Rectal smooth muscle tissue (tissue), 1 donor: ENCODE results near the gene GADL1.

Experiments used
- H3K27ac ChIP-seq: one replicate; pipeline ENCODE4 v1.7.0; 2013; ENCODE audit warnings: low read depth, low read length, inconsistent platforms
- H3K27me3 ChIP-seq: one replicate; pipeline ENCODE4 v1.7.0; 2013; ENCODE audit warnings: low read length; ENCODE audit not compliant: control insufficient read depth, insufficient read depth
- H3K36me3 ChIP-seq: one replicate; pipeline ENCODE4 v1.7.0; 2013; ENCODE audit warnings: low read length; ENCODE audit not compliant: control insufficient read depth, insufficient read depth
- H3K4me1 ChIP-seq: one replicate; pipeline ENCODE4 v1.7.0; 2013; ENCODE audit warnings: low read length; ENCODE audit not compliant: control insufficient read depth, insufficient read depth
- H3K4me3 ChIP-seq: one replicate; pipeline ENCODE4 v1.7.0; 2013; ENCODE audit warnings: low read length
- H3K9ac ChIP-seq: one replicate; pipeline ENCODE4 v1.7.0; 2013; ENCODE audit warnings: low read length

The GADL1 gene

GRCh38 chr3:30704931-30705890 is 189.2 kb downstream of the GADL1 start:
- no peaks in the 10 kb centered on the region for H3K36me3 ChIP-seq
- H3K4me1 ChIP-seq = no peaks in the 10 kb centered on the region
- no peaks in the 10 kb centered on the region for H3K27me3 ChIP-seq
- no peak overlapping the region for H3K27ac ChIP-seq
- H3K9ac ChIP-seq = no peak overlapping the region
- H3K4me3 ChIP-seq = no peak overlapping the region

- Histone ChIP-seq H3K4me1 (no peaks in the 10 kb centered on the region), H3K27me3 (no peaks in the 10 kb centered on the region), H3K27ac (no peak overlapping the region), H3K36me3 (no peaks in the 10 kb centered on the region), H3K4me3 (no peak overlapping the region), H3K9ac (no peak overlapping the region)
These were observed 191.5 kb downstream of the GADL1 start for GRCh38 chr3:30702828-30703397.

DNA sequence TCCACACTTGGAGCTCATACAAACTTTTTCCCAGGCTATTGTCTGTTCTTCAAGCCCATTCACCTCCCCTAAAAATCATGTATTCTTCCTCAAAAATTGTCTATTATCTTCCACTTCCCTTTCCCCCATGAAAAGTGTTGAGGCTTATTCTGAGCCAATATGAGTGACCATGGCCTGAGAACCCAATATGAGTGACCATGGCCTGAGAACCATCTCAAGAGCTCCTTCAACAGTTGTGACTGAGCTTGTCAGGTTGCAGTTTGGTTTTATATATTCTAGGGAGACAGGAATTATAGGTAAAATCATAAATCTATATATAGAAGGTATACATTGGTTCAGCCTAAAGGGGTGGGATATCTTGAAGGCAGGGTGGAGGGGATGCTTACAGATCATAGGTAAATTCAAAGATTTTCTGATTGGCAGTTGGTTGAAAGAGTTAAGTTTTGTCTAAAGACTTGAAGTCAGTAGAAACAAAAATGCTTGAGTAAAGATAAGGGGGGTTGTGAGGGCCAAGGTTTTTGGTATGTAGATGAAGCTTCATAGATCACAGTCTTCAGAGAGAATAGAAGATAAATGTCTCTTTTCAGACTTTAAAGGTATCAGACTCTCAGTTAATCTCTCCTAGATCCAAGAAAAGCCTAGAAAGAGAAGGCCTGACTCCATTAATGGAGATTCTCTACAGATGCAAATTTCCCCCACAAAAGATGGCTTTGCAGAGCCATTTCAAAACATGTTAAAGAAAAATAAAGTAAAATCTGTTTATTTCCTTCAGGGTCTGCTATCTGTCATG is 192.2 kb downstream of the GADL1 start:
- no peaks in the 10 kb centered on the region for H3K27me3 ChIP-seq
- no peak overlapping the region for H3K27ac ChIP-seq
- H3K9ac ChIP-seq = no peak overlapping the region
- no peaks in the 10 kb centered on the region for H3K4me1 ChIP-seq
- no peaks in the 10 kb centered on the region for H3K36me3 ChIP-seq
- H3K4me3 ChIP-seq = no peak overlapping the region

DNA sequence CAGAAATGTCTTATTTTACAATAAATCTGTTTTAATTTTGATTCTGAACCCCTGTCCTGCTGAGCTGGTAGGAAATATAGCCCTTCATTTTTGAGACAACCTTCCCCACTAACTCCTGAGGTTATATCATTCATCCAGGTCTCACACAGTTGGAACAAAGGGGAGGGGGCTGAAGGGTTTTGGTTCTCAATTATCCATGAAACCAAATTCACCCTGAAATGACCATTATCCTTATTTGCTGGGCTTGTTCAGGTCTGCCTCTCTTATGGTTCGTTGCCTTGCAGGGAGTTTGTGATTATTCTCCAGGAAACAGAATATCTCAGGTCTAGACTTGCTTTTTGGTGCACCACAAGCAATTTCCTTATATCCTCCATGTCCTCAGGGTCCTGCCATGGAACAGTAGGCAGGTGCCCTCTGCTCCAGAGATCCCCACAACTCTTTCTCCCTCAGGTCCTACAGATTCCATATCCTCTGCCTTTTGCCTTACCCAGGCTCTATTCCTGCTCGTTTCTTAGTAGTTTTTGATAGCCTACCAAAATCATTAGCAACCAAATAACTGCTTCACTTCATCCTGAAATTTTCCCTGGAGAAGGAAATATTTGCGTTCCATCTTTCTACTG is 193.6 kb downstream of the GADL1 start:
- Histone ChIP-seq H3K4me3 (no peak overlapping the region), H3K9ac (no peak overlapping the region), H3K36me3 (no peaks in the 10 kb centered on the region), H3K4me1 (peaks cover 6% of the 10 kb centered on the region), H3K27ac (no peak overlapping the region), H3K27me3 (no peaks in the 10 kb centered on the region)

GRCh38 chr3:30699927-30700326 is 194.5 kb downstream of the GADL1 start:
- Histone ChIP-seq H3K27ac (no peak overlapping the region), H3K27me3 (no peaks in the 10 kb centered on the region), H3K4me3 (no peak overlapping the region), H3K9ac (no peak overlapping the region), H3K36me3 (no peaks in the 10 kb centered on the region), H3K4me1 (peaks cover 6% of the 10 kb centered on the region)

GRCh38 chr3:30698549-30698948 is 195.9 kb downstream of the GADL1 start:
- H3K36me3 ChIP-seq = no peaks in the 10 kb centered on the region
- H3K9ac ChIP-seq = no peak overlapping the region
- H3K4me3 ChIP-seq = no peak overlapping the region
- no peak overlapping the region for H3K27ac ChIP-seq
- H3K4me1 ChIP-seq = peaks cover 8% of the 10 kb centered on the region
- H3K27me3 ChIP-seq = no peaks in the 10 kb centered on the region

DNA sequence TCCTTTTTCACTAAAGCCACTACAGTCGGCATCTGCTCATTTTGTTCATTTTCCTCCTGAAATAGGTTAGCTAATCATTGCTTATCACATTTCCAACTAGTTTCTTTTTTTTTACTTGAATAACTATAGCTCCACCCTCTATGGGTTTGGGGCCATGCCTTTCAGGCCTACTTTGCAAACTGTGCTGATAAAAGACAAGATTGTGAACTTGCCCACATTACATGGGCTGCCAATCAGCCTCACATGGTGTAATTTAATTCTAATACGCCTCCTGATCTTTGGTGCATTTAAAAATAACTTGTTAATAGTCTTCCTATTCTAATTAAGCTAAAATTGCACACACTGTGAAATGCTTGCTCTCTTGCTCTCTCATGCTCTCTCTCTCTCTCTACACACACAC is 197.6 kb downstream of the GADL1 start:
- Histone ChIP-seq H3K36me3 (no peaks in the 10 kb centered on the region), H3K27me3 (no peaks in the 10 kb centered on the region), H3K9ac (no peak overlapping the region), H3K27ac (no peak overlapping the region), H3K4me1 (peaks cover 8% of the 10 kb centered on the region), H3K4me3 (no peak overlapping the region)

GRCh38 chr3:30696403-30696819 is 198.1 kb downstream of the GADL1 start:
- H3K27ac ChIP-seq = no peak overlapping the region

DNA sequence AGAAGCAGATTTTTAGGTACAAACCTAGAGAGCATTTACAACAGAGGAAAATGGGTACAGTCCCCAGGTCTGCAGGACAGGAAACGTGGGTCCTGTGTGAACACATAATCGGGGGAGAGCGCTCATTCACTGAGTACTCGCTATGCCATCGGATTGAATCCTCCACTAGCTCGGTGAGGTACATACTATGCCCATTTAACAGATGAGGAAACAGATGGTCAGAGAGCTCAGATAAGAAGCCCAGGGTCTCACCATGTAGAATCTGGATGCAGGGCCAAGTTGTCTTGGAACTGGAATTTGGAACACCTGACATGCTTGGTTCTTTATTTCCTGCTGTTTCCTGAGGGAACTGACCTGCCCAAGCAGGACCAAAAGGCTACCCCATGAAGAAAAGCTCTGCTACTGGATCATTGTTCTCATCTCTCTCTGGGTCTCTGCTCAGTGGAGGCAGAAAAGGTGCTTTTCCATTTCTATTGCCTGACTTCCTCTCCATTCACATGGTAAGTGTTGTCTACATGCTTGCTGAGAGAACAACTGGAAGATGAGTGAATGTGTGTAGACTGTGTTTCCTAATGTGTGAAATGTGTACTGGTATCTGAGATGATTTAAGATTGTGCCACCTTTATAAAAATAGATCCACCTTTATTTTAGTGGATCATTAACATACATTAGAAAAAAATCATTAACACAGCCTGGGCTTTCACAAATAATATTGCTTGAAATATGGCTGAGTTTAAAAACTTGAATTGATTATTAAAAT is 199.0 kb downstream of the GADL1 start:
- peaks cover 9% of the 10 kb centered on the region for H3K36me3 ChIP-seq
- H3K4me3 ChIP-seq = no peak overlapping the region
- H3K27ac ChIP-seq = no peak overlapping the region
- no peak overlapping the region for H3K9ac ChIP-seq
- no peaks in the 10 kb centered on the region for H3K27me3 ChIP-seq
- peaks cover 17% of the 10 kb centered on the region for H3K4me1 ChIP-seq

More at GRCh38 chr3:30696403-30696819, 198.1 kb downstream of the GADL1 start:
- peaks cover 10% of the 10 kb centered on the region for H3K4me1 ChIP-seq
- no peak overlapping the region for H3K9ac ChIP-seq
- H3K27me3 ChIP-seq = no peaks in the 10 kb centered on the region
- no peak overlapping the region for H3K4me3 ChIP-seq
- H3K36me3 ChIP-seq = peaks cover 1% of the 10 kb centered on the region

DNA sequence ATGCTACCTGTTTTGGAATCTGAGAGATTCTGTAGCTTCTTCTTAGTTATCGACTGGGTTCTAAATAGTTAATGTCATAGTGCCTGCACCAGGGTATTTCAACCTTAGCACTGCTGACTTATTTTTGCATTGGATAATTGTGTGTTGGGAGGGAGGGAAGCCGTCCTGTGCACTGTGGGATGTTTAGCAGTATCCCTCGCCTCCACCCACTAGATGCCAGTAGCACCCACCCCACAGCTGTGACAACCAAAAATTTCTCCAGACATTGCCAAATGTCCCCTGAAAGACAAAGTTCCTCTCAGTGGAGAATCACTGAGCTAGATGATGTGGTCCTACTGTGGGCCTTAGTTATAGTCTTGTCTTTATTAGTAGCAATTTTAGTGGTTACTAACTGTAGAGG is 199.8 kb downstream of the GADL1 start:
- no peaks in the 10 kb centered on the region for H3K27me3 ChIP-seq
- no peak overlapping the region for H3K27ac ChIP-seq
- no peak overlapping the region for H3K9ac ChIP-seq
- peaks cover 23% of the 10 kb centered on the region for H3K4me1 ChIP-seq
- no peak overlapping the region for H3K4me3 ChIP-seq
- peaks cover 9% of the 10 kb centered on the region for H3K36me3 ChIP-seq

DNA sequence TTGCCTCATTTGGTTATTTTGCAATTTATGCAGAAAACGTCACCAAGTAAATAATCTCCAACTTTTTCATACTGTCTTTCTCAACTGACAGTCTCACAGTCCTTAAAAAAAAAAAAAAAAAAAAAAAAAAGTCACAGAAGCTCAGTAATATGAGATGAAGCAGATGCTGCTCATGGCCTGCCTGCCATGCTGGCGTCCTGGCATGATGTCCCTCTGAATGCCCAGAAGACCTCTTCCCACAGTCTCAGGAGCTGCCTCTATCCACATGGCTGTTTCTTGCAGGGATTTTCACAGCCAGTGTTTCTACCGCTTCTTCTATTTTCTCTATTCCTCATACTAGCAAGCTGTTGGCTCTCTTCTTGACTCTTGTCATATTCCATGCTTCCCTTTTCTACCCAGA is 200.3 kb downstream of the GADL1 start:
- H3K36me3 ChIP-seq = peaks cover 9% of the 10 kb centered on the region
- H3K27ac ChIP-seq = no peak overlapping the region
- no peaks in the 10 kb centered on the region for H3K27me3 ChIP-seq

More for the DNA sequence above, 200.3 kb downstream of the GADL1 start:
- H3K9ac ChIP-seq = no peak overlapping the region
- H3K4me1 ChIP-seq = peaks cover 28% of the 10 kb centered on the region
- no peak overlapping the region for H3K4me3 ChIP-seq
